ACC112 (cell line): ENCODE results near the gene PLXNC1.

Experiments
- H2AFZ ChIP-seq: fragments of 200-600 bp; sonication (generic); one replicate; pipeline ENCODE4 v1.6.0; 2017; ENCODE audit warnings: antibody characterized with exemption, low read length; ENCODE audit not compliant: unreplicated experiment
- H3K27ac ChIP-seq: fragments of 200-600 bp; sonication (generic); 2 replicates; pipeline ENCODE4 v1.5.1; 2014; ENCODE audit warnings: low read depth, mild to moderate bottlenecking, antibody characterized with exemption, low read length, moderate library complexity
- H3K27me3 ChIP-seq: fragments of 200-600 bp; sonication (generic); 2 replicates; pipeline ENCODE4 v1.6.1; 2014; ENCODE audit warnings: mild to moderate bottlenecking, antibody characterized with exemption, low read length, moderate library complexity, mixed read lengths; ENCODE audit not compliant: insufficient read depth
- H3K36me3 ChIP-seq: fragments of 200-600 bp; sonication (generic); 2 replicates; pipeline ENCODE4 v1.6.1; 2016; ENCODE audit warnings: mild to moderate bottlenecking, antibody characterized with exemption, low read length, moderate library complexity, mixed read lengths; ENCODE audit not compliant: insufficient read depth
- H3K4me1 ChIP-seq: fragments of 200-600 bp; sonication (generic); one replicate; pipeline ENCODE4 v1.6.1; 2016; ENCODE audit warnings: low read length, mixed read lengths; ENCODE audit not compliant: insufficient read depth, unreplicated experiment, control insufficient read depth
- H3K4me3 ChIP-seq: fragments of 200-600 bp; sonication (generic); 2 replicates; pipeline ENCODE4 v1.5.1; 2014; ENCODE audit warnings: mild to moderate bottlenecking, low read depth, low read length
- H3K79me2 ChIP-seq: fragments of 200-600 bp; sonication (generic); one replicate; pipeline ENCODE4 v1.6.0; 2016; ENCODE audit warnings: low read length; ENCODE audit not compliant: control insufficient read depth, unreplicated experiment, insufficient read depth

PLXNC1 gene

DNA sequence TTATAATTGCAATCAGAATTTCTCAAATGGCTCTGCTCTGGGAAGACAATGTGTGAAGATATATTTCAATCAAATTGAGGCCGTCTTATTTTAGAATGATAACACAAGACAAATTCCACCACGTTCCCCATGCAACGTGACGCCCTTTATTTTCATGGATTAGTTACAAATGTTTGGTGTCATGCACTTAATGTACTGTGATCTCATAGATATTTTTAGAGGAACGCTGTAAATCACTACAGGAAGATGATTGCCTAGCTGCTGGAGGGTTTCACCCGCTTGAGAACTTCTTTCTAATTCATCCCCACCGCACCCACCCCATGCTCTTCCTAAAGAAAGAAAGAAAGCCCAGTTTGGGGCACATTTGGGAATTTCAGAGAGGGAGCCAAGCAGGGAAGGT, 117.2 kb downstream of the PLXNC1 start:
- Histone ChIP-seq H3K4me1 (peaks cover 20% of the 10 kb centered on the region), H3K27ac (no peak overlapping the region)

DNA sequence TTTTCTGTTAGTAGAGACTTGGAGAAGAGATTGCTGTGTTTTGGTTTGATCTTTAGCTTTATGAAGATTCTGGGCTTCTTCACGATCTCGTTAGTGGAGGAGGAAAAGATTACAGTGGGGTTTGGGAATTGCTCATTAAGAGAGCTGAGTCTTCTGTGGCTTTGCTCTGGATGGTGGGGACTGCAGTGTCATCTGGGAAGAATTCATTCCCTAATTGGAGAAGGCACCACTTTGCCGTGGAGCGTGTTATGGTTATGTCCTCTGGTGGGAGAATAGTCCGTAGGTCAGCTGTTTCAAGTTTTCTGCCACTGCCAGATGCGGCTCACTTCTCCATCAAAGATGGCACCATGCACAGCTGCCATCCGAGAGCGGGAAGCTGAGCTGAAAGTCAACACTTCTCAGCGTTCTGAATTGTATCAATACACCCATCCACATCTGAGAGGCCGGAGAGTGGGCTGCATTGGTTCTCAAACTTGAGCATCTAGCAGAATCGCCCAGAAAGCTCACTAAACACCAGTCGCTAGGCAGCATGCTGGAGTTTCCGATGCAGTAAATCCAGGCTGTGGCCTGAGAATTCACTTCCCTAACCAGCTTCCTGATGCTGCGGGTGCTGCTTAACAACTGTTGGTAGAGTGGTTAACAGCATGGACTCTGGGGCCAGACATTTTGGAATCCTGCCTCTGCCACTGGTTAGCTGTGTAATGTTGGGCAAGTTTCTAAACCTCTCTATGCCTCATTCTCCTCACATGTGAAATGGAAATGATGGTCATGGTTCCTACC, 117.8 kb downstream of the PLXNC1 start:
- no peak overlapping the region for H3K27ac ChIP-seq
- H3K4me1 ChIP-seq, result peaks cover 20% of the 10 kb centered on the region
- no peak overlapping the region for H2AFZ ChIP-seq
- H3K79me2 ChIP-seq, result no peaks in the 10 kb centered on the region
- H3K27me3 ChIP-seq, result no peaks in the 10 kb centered on the region
- no peak overlapping the region for H3K4me3 ChIP-seq
- no peaks in the 10 kb centered on the region for H3K36me3 ChIP-seq

More for the DNA sequence above, 117.2 kb downstream of the PLXNC1 start:
- Histone ChIP-seq H3K79me2 (no peaks in the 10 kb centered on the region), H3K4me3 (no peak overlapping the region), H3K36me3 (no peaks in the 10 kb centered on the region), H3K27me3 (no peaks in the 10 kb centered on the region), H2AFZ (no peak overlapping the region)

DNA sequence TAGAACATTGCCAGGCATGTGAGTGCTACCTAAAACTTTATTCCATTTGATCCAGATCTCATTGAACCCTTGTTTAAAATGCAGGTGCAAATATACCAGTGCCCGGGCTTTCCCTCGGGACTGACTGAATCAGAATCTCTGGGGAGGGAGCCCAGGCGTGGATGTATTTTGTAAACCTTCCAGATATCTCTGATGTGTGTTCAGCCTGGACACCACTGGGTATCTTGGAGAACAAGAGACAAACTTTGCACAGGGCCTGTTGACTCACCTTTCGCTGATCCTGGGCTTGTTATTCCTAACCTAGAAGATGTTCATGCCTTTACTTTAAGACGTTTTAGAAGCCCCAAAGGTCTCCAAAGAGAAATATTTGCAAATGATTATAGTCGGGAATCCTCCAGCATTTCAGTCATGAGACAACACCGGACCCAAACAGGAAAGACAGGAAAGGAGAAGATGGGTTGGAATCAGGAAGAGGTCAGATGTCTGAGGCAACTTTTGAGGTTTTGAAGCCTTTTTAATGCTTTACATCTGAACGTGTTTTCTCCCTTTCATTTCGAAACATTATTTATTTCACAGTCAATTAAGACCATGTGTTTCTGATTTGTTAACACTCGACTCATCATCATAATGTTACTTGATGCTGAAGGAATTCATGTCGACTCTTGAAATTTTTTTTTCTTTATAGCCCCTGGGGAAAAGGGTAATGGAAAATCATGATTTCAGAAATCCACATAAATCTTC, 118.6 kb downstream of the PLXNC1 start:
- Histone ChIP-seq H3K27me3 (no peaks in the 10 kb centered on the region), H3K36me3 (no peaks in the 10 kb centered on the region), H3K4me3 (no peak overlapping the region), H3K4me1 (peaks cover 16% of the 10 kb centered on the region), H2AFZ (no peak overlapping the region), H3K79me2 (no peaks in the 10 kb centered on the region), H3K27ac (peak overlapping the region; percentile 25; the same call in 1 of the 2 replicates)

DNA sequence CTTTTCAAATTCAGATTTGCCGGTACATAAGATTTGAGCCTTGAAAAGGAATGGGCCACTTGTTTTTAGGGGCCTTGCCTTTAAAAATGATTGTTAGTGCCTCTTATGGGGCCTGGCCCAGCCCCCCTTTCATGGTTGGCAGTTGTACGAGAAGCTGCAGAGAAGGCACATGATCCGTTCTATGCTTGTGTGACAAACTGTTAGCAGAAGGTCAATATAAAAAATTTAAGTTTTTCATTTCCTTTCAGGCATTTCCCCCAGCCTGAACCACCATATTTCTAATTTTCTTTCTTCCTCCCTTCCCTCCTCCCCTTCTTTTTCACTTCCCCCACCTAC, 119.1 kb downstream of the PLXNC1 start:
- no peak overlapping the region for H2AFZ ChIP-seq
- H3K4me3 ChIP-seq, result no peak overlapping the region
- H3K27ac ChIP-seq, result no peak overlapping the region
- peaks cover 14% of the 10 kb centered on the region for H3K4me1 ChIP-seq
- H3K36me3 ChIP-seq, result no peaks in the 10 kb centered on the region
- no peaks in the 10 kb centered on the region for H3K79me2 ChIP-seq
- H3K27me3 ChIP-seq, result no peaks in the 10 kb centered on the region

DNA sequence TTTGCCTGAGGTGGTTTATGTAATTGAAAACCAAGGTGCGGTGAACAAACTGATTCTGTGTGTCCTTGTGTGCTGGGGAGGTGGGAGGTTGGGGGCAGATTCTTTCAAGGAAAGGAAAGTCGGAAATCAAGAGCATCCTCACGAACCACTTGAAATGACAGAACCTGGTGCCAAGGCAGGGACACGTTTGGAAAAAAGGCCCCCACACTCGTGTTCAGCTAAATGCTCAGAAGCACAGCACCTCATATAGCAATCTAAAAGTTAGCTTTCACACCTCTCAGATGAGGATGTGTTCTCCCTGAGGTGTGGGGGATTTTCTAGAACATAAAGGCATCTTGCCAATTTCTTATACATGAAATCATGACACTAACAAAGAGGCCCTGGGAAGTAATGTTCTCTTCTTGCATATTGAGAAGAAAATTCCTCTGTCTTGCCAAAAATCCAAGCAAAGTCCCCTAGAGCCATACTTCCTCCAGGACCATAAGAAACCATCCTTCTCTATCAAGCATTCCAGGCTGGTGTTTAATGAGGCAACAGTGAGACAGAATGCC, 119.6 kb downstream of the PLXNC1 start:
- Histone ChIP-seq H2AFZ (no peak overlapping the region), H3K27me3 (no peaks in the 10 kb centered on the region), H3K79me2 (no peaks in the 10 kb centered on the region), H3K27ac (no peak overlapping the region), H3K36me3 (no peaks in the 10 kb centered on the region), H3K4me3 (no peak overlapping the region), H3K4me1 (peaks cover 11% of the 10 kb centered on the region)

DNA sequence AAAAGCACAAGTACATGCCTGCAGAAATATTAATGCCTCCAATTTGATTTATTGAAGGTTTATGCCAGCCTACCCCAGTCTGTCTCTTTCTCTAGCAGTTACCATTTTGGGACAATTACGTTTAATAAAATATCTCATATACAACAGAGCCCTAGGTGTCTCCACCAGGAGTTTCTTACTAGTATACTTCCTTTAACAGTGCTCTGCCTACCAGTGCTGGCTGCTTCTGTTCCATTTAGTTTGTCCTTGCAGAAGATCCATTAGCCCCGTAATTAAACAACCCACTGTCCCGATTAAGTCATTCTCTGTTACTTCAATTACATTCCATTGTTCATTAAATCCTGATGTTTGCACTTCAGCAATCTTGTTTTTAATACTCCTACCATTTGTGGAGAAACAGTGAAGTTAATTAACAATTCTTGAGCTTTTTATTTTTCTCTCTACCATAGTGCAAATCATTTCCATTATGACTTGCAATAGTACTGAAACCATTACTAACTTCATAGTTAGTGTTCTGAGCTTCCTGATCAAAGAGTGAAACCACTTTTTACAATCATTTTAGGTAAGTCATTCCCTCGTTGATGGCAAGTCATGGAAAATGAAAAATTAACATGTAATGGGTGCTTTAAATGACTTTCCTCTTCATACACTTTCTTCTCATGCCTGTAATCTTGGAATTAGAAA, 121.1 kb downstream of the PLXNC1 start:
- H3K79me2 ChIP-seq, result no peaks in the 10 kb centered on the region
- H3K27me3 ChIP-seq, result no peaks in the 10 kb centered on the region
- H3K4me1 ChIP-seq, result peaks cover 7% of the 10 kb centered on the region
- no peaks in the 10 kb centered on the region for H3K36me3 ChIP-seq
- no peak overlapping the region for H2AFZ ChIP-seq
- no peak overlapping the region for H3K4me3 ChIP-seq
- H3K27ac ChIP-seq, result no peak overlapping the region

DNA sequence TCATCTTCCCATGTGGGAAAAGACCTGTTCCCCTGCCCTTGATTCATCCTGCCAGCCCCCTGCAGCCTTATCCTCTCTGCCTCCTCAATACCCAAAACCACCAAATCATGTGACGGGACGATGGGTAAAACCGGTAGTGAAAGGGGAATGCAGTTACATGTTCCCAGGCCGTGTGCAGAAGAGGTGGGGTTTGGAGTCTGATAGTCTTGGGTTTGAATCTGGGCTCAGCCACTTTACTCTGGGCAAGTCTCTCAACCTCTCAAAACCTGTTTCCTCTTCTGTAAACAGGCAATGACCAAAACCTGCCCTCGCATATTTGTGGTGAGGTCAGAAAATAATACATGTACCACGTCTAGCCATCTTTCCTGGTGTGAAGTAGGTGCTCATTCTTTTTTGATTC, 123.0 kb downstream of the PLXNC1 start:
- H3K79me2 ChIP-seq, result no peaks in the 10 kb centered on the region
- H3K27me3 ChIP-seq, result no peaks in the 10 kb centered on the region
- no peak overlapping the region for H2AFZ ChIP-seq
- peaks cover 7% of the 10 kb centered on the region for H3K4me1 ChIP-seq
- no peak overlapping the region for H3K27ac ChIP-seq
- no peak overlapping the region for H3K4me3 ChIP-seq
- H3K36me3 ChIP-seq, result no peaks in the 10 kb centered on the region

DNA sequence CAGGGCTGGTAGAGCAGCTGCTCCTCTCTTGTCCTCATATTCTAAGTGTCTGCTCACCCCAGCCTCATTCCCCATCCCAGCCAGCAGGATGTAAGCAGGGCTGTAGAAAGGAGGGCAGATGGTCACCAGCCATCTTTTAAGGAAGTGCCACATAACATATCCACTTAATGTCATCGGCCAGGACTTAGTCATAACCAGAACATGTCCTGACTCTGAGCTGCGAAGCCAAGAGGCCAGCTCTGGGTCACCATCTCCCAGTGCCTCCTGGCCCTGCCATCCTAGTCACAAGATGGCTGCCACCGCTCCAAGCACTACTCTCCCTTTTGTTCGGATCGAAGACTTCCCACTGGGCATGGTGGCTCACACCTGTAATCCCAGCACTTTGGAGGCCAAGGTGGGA, 123.9 kb downstream of the PLXNC1 start:
- Histone ChIP-seq H2AFZ (no peak overlapping the region), H3K27me3 (no peaks in the 10 kb centered on the region), H3K36me3 (no peaks in the 10 kb centered on the region), H3K27ac (no peak overlapping the region), H3K4me1 (peaks cover under 1% of the 10 kb centered on the region), H3K4me3 (no peak overlapping the region), H3K79me2 (no peaks in the 10 kb centered on the region)

DNA sequence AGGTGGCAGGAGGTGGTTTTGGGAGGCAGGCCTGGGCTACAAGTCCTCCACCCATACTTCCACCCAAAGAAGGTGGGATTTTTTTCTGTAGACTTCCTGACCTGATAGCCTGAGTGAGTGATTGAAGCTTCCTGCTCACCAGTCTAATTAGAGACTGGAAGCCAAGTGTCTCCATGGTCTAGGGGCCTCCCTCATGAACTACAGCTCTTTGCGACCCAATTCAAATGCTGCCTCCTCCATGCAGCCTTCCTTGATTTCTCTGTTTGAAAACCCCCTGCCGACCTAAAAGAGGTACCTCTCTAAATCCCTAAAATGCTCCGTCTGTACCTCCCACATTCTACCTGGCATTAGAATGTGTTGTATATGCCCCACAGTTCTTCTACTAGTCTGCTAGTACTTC, 124.9 kb downstream of the PLXNC1 start:
- no peak overlapping the region for H3K4me3 ChIP-seq
- H3K79me2 ChIP-seq, result no peaks in the 10 kb centered on the region
- H3K36me3 ChIP-seq, result no peaks in the 10 kb centered on the region
- no peaks in the 10 kb centered on the region for H3K27me3 ChIP-seq
- no peak overlapping the region for H2AFZ ChIP-seq
- no peaks in the 10 kb centered on the region for H3K4me1 ChIP-seq
- H3K27ac ChIP-seq, result no peak overlapping the region

DNA sequence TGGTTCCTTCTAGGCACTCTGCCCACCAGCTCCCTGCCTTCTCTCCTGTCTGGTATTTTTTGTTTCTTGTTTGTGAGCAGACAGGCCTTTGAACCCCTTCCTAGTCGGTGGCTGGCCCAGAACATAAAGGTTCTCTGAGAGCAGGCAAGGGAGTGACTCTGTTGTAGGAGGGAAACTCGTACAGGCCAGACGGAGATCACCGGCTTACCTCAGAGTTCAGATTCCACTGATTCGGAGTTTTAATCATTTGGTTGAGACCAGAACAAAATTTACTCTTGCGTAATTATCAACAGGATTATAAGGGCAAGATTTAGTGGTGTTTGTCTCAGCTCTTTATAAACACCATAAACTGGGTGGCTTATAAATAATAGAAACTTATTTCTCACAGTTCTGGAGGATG, 128.3 kb downstream of the PLXNC1 start:
- H3K4me3 ChIP-seq, result no peak overlapping the region
- H3K79me2 ChIP-seq, result no peaks in the 10 kb centered on the region
- H3K36me3 ChIP-seq, result no peaks in the 10 kb centered on the region
- H3K4me1 ChIP-seq, result no peaks in the 10 kb centered on the region
- H3K27me3 ChIP-seq, result no peaks in the 10 kb centered on the region
- no peak overlapping the region for H2AFZ ChIP-seq
- no peak overlapping the region for H3K27ac ChIP-seq
